ENCODE results near the gene GALNT2.

GALNT2 gene

DNA sequence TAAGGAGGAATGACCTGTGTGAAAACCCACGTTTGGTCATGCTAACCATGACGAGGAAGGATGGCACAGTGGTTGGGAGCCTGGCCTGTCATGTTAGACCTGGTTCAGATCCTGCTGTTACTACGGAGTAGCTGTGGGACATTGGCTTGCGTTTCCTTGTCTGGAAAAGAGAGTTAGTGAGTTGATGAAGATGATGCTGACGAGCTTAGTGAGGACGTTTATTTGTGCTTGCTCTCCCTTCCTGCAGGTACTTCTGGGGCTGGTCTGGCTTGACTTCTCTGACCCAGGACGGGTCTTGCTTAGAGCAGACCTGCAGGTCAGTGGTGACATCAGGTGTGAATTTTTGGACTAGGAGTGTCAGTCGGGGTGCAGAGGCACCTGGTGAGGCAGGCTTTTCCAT lies 14.7 kb downstream of the GALNT2 start:
- TF ChIP-seq, protein P1, sequence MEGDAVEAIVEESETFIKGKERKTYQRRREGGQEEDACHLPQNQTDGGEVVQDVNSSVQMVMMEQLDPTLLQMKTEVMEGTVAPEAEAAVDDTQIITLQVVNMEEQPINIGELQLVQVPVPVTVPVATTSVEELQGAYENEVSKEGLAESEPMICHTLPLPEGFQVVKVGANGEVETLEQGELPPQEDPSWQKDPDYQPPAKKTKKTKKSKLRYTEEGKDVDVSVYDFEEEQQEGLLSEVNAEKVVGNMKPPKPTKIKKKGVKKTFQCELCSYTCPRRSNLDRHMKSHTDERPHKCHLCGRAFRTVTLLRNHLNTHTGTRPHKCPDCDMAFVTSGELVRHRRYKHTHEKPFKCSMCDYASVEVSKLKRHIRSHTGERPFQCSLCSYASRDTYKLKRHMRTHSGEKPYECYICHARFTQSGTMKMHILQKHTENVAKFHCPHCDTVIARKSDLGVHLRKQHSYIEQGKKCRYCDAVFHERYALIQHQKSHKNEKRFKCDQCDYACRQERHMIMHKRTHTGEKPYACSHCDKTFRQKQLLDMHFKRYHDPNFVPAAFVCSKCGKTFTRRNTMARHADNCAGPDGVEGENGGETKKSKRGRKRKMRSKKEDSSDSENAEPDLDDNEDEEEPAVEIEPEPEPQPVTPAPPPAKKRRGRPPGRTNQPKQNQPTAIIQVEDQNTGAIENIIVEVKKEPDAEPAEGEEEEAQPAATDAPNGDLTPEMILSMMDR (conservative IDR thresholded peaks at IDR 0.05; ENCODE audit: low read depth, low read length): no peak
- DNase-seq (ENCODE audit: low read depth): no peak
- H3K4me3 ChIP-seq (ENCODE audit: low read depth, low read length): no peak overlapping the region

DNA sequence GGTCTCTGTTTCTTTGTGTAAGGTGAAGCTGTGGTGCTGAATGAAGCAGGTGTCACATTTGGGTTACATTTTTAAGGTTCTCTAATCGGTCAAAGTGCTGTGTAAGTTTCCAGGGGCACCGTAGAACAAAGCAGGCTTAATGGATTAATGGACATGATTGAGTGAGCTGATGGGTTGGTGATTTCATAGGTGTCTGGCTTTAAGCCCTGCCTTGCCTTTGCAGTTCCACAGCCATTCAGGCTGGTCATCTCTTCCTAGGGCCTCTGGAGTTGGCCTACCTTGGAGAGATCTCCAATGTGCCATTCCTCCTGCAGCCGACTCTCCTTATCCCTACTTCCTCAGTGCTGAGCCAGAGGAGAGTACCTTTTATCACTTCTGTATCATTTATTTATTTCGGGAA lies 15.2 kb downstream of the GALNT2 start:
- DNase-seq (ENCODE audit: low read depth): no peak
- H3K4me3 ChIP-seq (ENCODE audit: low read depth, low read length): no peak overlapping the region
- TF ChIP-seq, protein P1 (conservative IDR thresholded peaks at IDR 0.05; ENCODE audit: low read depth, low read length): no peak

DNA sequence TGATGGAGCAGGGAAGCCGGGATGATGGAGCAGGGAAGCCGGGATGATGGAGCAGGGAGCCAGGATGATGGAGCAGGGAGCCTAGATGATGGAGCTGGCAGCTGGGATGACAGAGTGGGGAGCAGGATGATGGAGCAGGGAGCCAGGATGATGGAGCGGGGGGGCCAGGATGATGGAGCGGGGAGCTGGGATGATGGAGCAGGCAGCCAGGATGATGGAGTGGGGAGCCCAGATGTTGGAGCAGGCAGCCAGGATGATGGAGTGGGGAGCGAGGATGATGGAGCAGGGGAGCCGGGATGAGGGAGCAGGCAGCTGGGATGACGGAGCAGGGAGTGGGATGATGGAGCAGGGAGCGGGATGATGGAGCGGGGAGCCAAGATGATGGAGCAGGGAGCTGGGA lies 16.0 kb downstream of the GALNT2 start:
- no peak for DNase-seq (ENCODE audit: low read depth)
- TF ChIP-seq, protein P1 (conservative IDR thresholded peaks at IDR 0.05; ENCODE audit: low read depth, low read length): no peak
- no peak overlapping the region for H3K4me3 ChIP-seq (ENCODE audit: low read depth, low read length)

DNA sequence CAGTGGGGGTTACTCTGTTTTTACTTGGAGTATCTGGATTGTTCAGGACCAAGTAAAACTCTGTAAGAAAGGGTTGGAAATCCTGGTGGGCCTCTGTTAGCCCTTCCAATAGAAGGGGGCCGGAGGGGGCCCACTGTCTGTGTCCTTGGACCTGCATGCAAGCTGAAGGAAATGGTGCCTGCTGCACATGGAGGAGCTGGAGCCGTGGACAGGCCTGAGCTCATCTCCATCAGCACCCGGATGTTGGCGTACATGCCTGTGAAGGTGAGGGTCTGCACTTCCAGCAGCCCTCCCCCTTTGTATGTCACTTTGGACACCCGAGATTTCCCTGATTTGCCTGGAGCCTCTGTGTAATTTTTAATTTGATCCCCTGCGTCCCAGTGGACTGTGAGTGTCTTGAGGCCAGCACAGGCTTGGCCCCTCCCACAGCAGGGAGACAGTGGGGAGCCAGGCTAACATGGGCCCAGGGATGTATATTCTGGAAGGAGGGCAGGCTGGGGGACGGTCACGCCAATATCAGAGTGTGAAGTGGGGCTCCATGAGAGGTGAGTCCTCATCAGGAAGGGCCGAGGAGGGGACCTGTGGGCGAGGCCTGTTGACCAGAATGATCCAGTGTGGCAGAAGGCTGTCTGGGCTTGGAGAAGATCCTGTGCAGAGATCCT lies 16.8 kb downstream of the GALNT2 start:
- TF ChIP-seq, protein P1 (conservative IDR thresholded peaks at IDR 0.05; ENCODE audit: low read depth, low read length): no peak
- DNase-seq (ENCODE audit: low read depth): no peak
- H3K4me3 ChIP-seq (ENCODE audit: low read depth, low read length): no peak overlapping the region

DNA sequence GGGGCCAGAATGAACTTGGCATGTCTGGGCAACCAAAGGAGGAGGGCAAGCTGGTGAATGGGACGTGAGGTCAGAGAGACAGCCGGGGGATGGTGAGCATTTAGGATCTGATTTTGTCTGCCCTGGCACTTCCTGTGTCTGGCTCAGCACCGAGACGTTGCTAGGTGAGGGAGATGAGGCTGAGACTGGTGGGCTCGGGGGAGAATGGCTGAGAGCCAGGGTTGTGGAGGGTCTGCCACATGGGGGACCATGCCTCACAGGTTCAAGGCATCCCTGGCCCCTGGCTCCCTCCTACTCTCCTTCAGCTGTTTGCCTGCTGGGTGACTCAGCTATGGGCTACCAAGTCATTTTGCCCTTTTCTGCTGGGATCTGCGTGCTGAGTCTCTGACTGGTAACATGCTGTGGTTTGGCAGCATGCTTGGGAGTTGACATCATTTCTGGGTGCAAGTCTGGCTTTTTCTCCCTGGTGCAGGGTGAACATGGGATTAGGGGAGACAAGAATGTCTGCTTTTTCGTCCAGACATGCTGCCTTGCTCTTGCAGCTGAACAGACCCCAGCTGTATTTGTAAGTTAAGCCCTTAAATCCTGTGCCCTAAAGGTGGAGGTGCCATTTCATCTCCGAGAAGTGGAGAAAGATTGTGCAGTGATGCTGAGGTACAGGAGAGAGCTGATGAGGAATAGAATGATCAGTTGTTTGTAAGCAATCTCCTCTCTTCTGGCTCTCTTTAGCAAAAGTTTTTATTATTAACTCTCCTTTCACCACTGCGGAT lies 17.6 kb downstream of the GALNT2 start:
- H3K4me3 ChIP-seq (ENCODE audit: low read depth, low read length): peak overlapping the region; percentile 17
- peak; percentile 99 for DNase-seq (ENCODE audit: low read depth)
- TF ChIP-seq, protein P1 (conservative IDR thresholded peaks at IDR 0.05; ENCODE audit: low read depth, low read length): no peak

DNA sequence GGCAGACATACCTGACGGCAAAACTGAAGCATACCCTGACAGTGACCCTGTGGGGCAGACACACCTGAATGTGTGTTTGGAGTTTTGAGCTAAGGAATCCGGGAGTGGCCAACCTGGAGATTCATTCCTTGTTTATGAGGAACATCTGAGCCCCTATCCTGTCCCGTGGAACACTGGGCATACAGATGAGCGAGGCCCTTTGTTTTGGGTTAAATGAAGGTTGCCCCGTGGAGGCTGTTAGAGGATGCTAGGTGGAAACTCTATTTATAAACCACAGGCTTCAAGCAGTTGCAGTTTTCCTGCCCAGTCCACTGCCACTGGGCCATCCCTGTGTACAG lies 18.1 kb downstream of the GALNT2 start:
- TF ChIP-seq, protein P1 (conservative IDR thresholded peaks at IDR 0.05; ENCODE audit: low read depth, low read length): no peak
- no peak overlapping the region for H3K4me3 ChIP-seq (ENCODE audit: low read depth, low read length)
- no peak for DNase-seq (ENCODE audit: low read depth)

DNA sequence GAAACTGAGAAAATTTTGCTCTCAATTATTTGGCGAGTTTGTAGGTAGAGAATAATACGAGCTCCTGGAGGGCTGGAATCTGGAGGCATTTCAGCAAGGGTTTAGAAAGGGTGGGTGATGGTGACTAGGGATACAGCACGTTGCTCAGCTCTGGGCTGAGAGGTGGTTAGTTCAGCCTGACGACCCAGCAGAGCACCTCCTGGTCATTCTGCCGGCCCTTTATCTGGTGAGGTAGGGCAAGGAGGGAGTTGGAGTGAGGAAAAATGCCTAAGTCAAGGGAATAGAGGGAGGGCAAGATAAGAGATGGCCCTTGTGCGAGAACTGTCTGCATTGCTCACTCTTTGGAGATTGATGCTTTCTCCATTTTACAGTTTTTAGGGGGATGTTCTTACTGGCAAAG lies 19.1 kb downstream of the GALNT2 start:
- H3K4me3 ChIP-seq (ENCODE audit: low read depth, low read length): no peak overlapping the region
- TF ChIP-seq, protein P1 (conservative IDR thresholded peaks at IDR 0.05; ENCODE audit: low read depth, low read length): no peak
- DNase-seq (ENCODE audit: low read depth): no peak
